Measurements from ENCODE around the gene LRRC58.

Gene LRRC58

DNA sequence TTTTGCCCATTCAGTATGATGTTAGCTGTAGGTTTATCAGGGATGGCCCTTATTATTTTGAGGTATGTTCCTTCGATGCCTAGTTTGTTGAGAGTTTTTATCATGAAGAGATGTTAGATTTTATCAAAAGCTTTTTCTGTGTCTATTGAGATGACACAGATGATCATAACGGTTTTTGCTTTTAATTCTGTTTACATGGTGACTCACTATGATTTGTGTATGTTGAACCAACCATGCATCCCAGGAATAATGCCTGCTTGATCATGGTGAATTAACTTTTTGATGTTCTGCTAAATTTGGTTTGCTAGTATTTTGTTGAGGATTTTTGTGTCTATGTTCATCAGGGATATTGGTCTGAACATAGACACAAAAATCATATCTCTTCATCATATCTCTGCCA lies 72.4 kb downstream of the LRRC58 start:
- no peak for DNase-seq (ENCODE audit: low read depth in 2 of 2)

DNA sequence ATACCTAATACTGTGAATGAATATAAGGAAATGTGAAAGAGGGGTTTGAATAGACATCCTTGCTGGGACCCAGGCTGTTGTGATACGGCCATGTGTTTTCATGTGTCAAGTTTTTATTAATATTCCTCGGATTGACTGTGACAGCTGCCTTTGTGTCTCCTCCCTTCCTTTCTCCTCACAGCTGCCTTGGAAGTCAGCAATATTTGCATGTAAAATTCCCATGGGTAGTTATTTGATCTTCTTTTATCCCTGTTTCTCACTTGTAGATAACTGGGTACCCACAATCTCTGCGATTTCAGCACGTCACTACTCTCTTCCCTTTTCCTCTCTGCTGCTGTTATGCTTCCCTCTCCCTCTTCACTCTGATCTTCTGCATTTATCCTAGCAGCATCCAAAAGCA lies 73.5 kb downstream of the LRRC58 start:
- DNase-seq (ENCODE audit: low read depth in 2 of 2): no peak

DNA sequence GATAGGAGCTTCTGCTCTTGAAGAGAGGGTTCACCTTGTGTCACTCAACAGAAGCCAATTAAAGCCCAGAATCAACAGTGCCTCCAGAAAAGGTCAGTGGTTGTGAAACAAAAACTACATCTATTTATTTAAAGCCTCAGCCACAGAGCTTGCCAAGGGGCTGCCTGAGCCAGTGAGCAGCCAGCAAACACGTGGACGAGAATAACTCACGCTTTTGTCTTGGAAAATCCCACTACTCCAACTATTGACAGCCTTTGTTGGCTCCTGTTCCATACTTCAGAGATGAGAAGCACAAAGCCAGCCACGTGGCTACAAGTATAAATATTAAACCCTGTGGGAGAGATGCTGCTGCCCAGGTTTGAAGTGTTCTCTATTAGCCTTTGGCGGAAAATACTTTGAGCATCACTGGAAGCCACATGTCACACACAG lies 74.4 kb downstream of the LRRC58 start:
- DNase-seq (ENCODE audit: low read depth in 2 of 2): no peak

All from stimulated activated CD4-positive, alpha-beta T cell treated with anti-CD3 and anti-CD28 coated beads, Interleukin-1b, Interleukin-23, amount 100 ng/mL, for 4 hours (primary cell).